ENCODE results near the gene HELB.

Gene HELB

GRCh38 chr12:66304296-66304900 lies 2.1 kb downstream of the HELB start:
- Histone ChIP-seq H3K36me3 (ENCODE audit: control insufficient read depth, insufficient read depth, low read length) (peaks cover 3% of the 10 kb centered on the region), H3K27me3 (ENCODE audit: control insufficient read depth, insufficient read depth, low read length) (no peaks in the 10 kb centered on the region), H3K4me3 (ENCODE audit: low read length) (no peak overlapping the region), H3K9me3 (ENCODE audit: control insufficient read depth, low read length) (no peaks in the 10 kb centered on the region), H3K9ac (ENCODE audit: low read length) (no peak overlapping the region), H3K4me1 (ENCODE audit: control insufficient read depth, insufficient read depth, low read length) (peaks cover 12% of the 10 kb centered on the region)

GRCh38 chr12:66309606-66310005 lies 7.3 kb downstream of the HELB start:
- Histone ChIP-seq H3K27me3 (ENCODE audit: control insufficient read depth, insufficient read depth, low read length) (no peaks in the 10 kb centered on the region), H3K4me1 (ENCODE audit: control insufficient read depth, insufficient read depth, low read length) (no peaks in the 10 kb centered on the region), H3K9me3 (ENCODE audit: control insufficient read depth, low read length) (no peaks in the 10 kb centered on the region), H3K4me3 (ENCODE audit: low read length) (no peak overlapping the region), H3K9ac (ENCODE audit: low read length) (no peak overlapping the region), H3K36me3 (ENCODE audit: control insufficient read depth, insufficient read depth, low read length) (peaks cover 3% of the 10 kb centered on the region)

- Histone ChIP-seq H3K9me3 (ENCODE audit: control insufficient read depth, low read length) (no peaks in the 10 kb centered on the region), H3K4me3 (ENCODE audit: low read length) (no peak overlapping the region), H3K4me1 (ENCODE audit: control insufficient read depth, insufficient read depth, low read length) (no peaks in the 10 kb centered on the region), H3K9ac (ENCODE audit: low read length) (no peak overlapping the region), H3K27me3 (ENCODE audit: control insufficient read depth, insufficient read depth, low read length) (no peaks in the 10 kb centered on the region), H3K36me3 (ENCODE audit: control insufficient read depth, insufficient read depth, low read length) (peaks cover 3% of the 10 kb centered on the region)
These were observed 9.9 kb downstream of the HELB start for GRCh38 chr12:66312189-66312588.

- Histone ChIP-seq H3K9me3 (ENCODE audit: control insufficient read depth, low read length) (no peaks in the 10 kb centered on the region), H3K4me1 (ENCODE audit: control insufficient read depth, insufficient read depth, low read length) (no peaks in the 10 kb centered on the region), H3K4me3 (ENCODE audit: low read length) (no peak overlapping the region), H3K9ac (ENCODE audit: low read length) (no peak overlapping the region), H3K27me3 (ENCODE audit: control insufficient read depth, insufficient read depth, low read length) (no peaks in the 10 kb centered on the region), H3K36me3 (ENCODE audit: control insufficient read depth, insufficient read depth, low read length) (no peaks in the 10 kb centered on the region)
These were observed 12.0 kb downstream of the HELB start for GRCh38 chr12:66314278-66314677.

- Histone ChIP-seq H3K9me3 (ENCODE audit: control insufficient read depth, low read length) (no peaks in the 10 kb centered on the region), H3K4me1 (ENCODE audit: control insufficient read depth, insufficient read depth, low read length) (no peaks in the 10 kb centered on the region), H3K4me3 (ENCODE audit: low read length) (no peak overlapping the region), H3K9ac (ENCODE audit: low read length) (no peak overlapping the region), H3K27me3 (ENCODE audit: control insufficient read depth, insufficient read depth, low read length) (no peaks in the 10 kb centered on the region), H3K36me3 (ENCODE audit: control insufficient read depth, insufficient read depth, low read length) (no peaks in the 10 kb centered on the region)
These were observed 17.1 kb downstream of the HELB start for GRCh38 chr12:66319266-66319954.

- H3K9ac ChIP-seq (ENCODE audit: low read length) = no peak overlapping the region
- no peaks in the 10 kb centered on the region for H3K27me3 ChIP-seq (ENCODE audit: control insufficient read depth, insufficient read depth, low read length)
- no peak overlapping the region for H3K4me3 ChIP-seq (ENCODE audit: low read length)
- no peaks in the 10 kb centered on the region for H3K36me3 ChIP-seq (ENCODE audit: control insufficient read depth, insufficient read depth, low read length)
- H3K4me1 ChIP-seq (ENCODE audit: control insufficient read depth, insufficient read depth, low read length) = no peaks in the 10 kb centered on the region
- no peaks in the 10 kb centered on the region for H3K9me3 ChIP-seq (ENCODE audit: control insufficient read depth, low read length)
These were observed 18.7 kb downstream of the HELB start for GRCh38 chr12:66320996-66321395.

- H3K36me3 ChIP-seq (ENCODE audit: control insufficient read depth, insufficient read depth, low read length) = no peaks in the 10 kb centered on the region
- H3K9ac ChIP-seq (ENCODE audit: low read length) = no peak overlapping the region
- H3K4me1 ChIP-seq (ENCODE audit: control insufficient read depth, insufficient read depth, low read length) = no peaks in the 10 kb centered on the region
- H3K27me3 ChIP-seq (ENCODE audit: control insufficient read depth, insufficient read depth, low read length) = no peaks in the 10 kb centered on the region
- no peak overlapping the region for H3K4me3 ChIP-seq (ENCODE audit: low read length)
- H3K9me3 ChIP-seq (ENCODE audit: control insufficient read depth, low read length) = no peaks in the 10 kb centered on the region
These were observed 19.1 kb downstream of the HELB start for GRCh38 chr12:66321435-66321834.

- H3K27me3 ChIP-seq (ENCODE audit: control insufficient read depth, insufficient read depth, low read length) = no peaks in the 10 kb centered on the region
- H3K9me3 ChIP-seq (ENCODE audit: control insufficient read depth, low read length) = no peaks in the 10 kb centered on the region
- H3K36me3 ChIP-seq (ENCODE audit: control insufficient read depth, insufficient read depth, low read length) = no peaks in the 10 kb centered on the region
- no peak overlapping the region for H3K4me3 ChIP-seq (ENCODE audit: low read length)
- H3K4me1 ChIP-seq (ENCODE audit: control insufficient read depth, insufficient read depth, low read length) = no peaks in the 10 kb centered on the region
- no peak overlapping the region for H3K9ac ChIP-seq (ENCODE audit: low read length)
These were observed 20.7 kb downstream of the HELB start for GRCh38 chr12:66323017-66323416.

- H3K9me3 ChIP-seq (ENCODE audit: control insufficient read depth, low read length) = no peaks in the 10 kb centered on the region
- H3K27me3 ChIP-seq (ENCODE audit: control insufficient read depth, insufficient read depth, low read length) = no peaks in the 10 kb centered on the region
- no peaks in the 10 kb centered on the region for H3K4me1 ChIP-seq (ENCODE audit: control insufficient read depth, insufficient read depth, low read length)
- H3K36me3 ChIP-seq (ENCODE audit: control insufficient read depth, insufficient read depth, low read length) = no peaks in the 10 kb centered on the region
- H3K9ac ChIP-seq (ENCODE audit: low read length) = no peak overlapping the region
- no peak overlapping the region for H3K4me3 ChIP-seq (ENCODE audit: low read length)
These were observed 27.6 kb downstream of the HELB start for GRCh38 chr12:66329941-66330340.

- H3K36me3 ChIP-seq (ENCODE audit: control insufficient read depth, insufficient read depth, low read length) = no peaks in the 10 kb centered on the region
- no peaks in the 10 kb centered on the region for H3K27me3 ChIP-seq (ENCODE audit: control insufficient read depth, insufficient read depth, low read length)
- H3K4me3 ChIP-seq (ENCODE audit: low read length) = no peak overlapping the region
- H3K9me3 ChIP-seq (ENCODE audit: control insufficient read depth, low read length) = no peaks in the 10 kb centered on the region
- no peaks in the 10 kb centered on the region for H3K4me1 ChIP-seq (ENCODE audit: control insufficient read depth, insufficient read depth, low read length)
- no peak overlapping the region for H3K9ac ChIP-seq (ENCODE audit: low read length)
These were observed 28.7 kb downstream of the HELB start for GRCh38 chr12:66331016-66331415.

- Histone ChIP-seq H3K27me3 (ENCODE audit: control insufficient read depth, insufficient read depth, low read length) (no peaks in the 10 kb centered on the region), H3K9ac (ENCODE audit: low read length) (no peak overlapping the region), H3K9me3 (ENCODE audit: control insufficient read depth, low read length) (no peaks in the 10 kb centered on the region), H3K4me1 (ENCODE audit: control insufficient read depth, insufficient read depth, low read length) (no peaks in the 10 kb centered on the region), H3K4me3 (ENCODE audit: low read length) (no peak overlapping the region), H3K36me3 (ENCODE audit: control insufficient read depth, insufficient read depth, low read length) (no peaks in the 10 kb centered on the region)
These were observed 29.5 kb downstream of the HELB start for GRCh38 chr12:66331814-66332213.

GRCh38 chr12:66335746-66336145 lies 33.5 kb downstream of the HELB start:
- no peaks in the 10 kb centered on the region for H3K9me3 ChIP-seq (ENCODE audit: control insufficient read depth, low read length)
- H3K4me3 ChIP-seq (ENCODE audit: low read length) = no peak overlapping the region
- H3K9ac ChIP-seq (ENCODE audit: low read length) = no peak overlapping the region
- H3K4me1 ChIP-seq (ENCODE audit: control insufficient read depth, insufficient read depth, low read length) = no peaks in the 10 kb centered on the region
- H3K27me3 ChIP-seq (ENCODE audit: control insufficient read depth, insufficient read depth, low read length) = no peaks in the 10 kb centered on the region
- no peaks in the 10 kb centered on the region for H3K36me3 ChIP-seq (ENCODE audit: control insufficient read depth, insufficient read depth, low read length)

All from mucosa of stomach (tissue), 1 donor.